ENCODE results near the gene IL1A.

The IL1A gene

GRCh38 chr2:112818094-112818902 lies 34.0 kb upstream of the IL1A start:
- H3K4me3 ChIP-seq (ENCODE audit: severe bottlenecking), result no peak overlapping the region
- H3K9me3 ChIP-seq (ENCODE audit: severe bottlenecking), result no peaks in the 10 kb centered on the region
- H3K27ac ChIP-seq (ENCODE audit: poor library complexity, severe bottlenecking), result peak overlapping the region; percentile 96
- no peak for DNase-seq (ENCODE audit: low spot score)
- no peaks in the 10 kb centered on the region for H3K27me3 ChIP-seq (ENCODE audit: insufficient read depth, poor library complexity, severe bottlenecking)
- no peak for TF ChIP-seq CTCF (IDR thresholded peaks at IDR 0.05; ENCODE audit: poor library complexity, severe bottlenecking)
- no peak for ATAC-seq (ENCODE audit: low read depth)
- H3K36me3 ChIP-seq (ENCODE audit: low read depth), result no peaks in the 10 kb centered on the region
- peaks cover 19% of the 10 kb centered on the region for H3K4me1 ChIP-seq (ENCODE audit: insufficient read depth, poor library complexity, severe bottlenecking)

- H3K27ac ChIP-seq (ENCODE audit: poor library complexity, severe bottlenecking), result peak overlapping the region; percentile 96
- TF ChIP-seq CTCF (IDR thresholded peaks at IDR 0.05; ENCODE audit: poor library complexity, severe bottlenecking), result no peak
- no peaks in the 10 kb centered on the region for H3K27me3 ChIP-seq (ENCODE audit: insufficient read depth, poor library complexity, severe bottlenecking)
- H3K36me3 ChIP-seq (ENCODE audit: low read depth), result no peaks in the 10 kb centered on the region
- no peak overlapping the region for H3K4me3 ChIP-seq (ENCODE audit: severe bottlenecking)
- DNase-seq (ENCODE audit: low spot score) (no peak), ATAC-seq (ENCODE audit: low read depth) (no peak)
- H3K4me1 ChIP-seq (ENCODE audit: insufficient read depth, poor library complexity, severe bottlenecking), result peaks cover 30% of the 10 kb centered on the region
- H3K9me3 ChIP-seq (ENCODE audit: severe bottlenecking), result no peaks in the 10 kb centered on the region
Observed at GRCh38 chr2:112817082-112817689, 32.9 kb upstream of the IL1A start.

GRCh38 chr2:112814278-112814677 lies 30.0 kb upstream of the IL1A start:
- Histone ChIP-seq H3K36me3 (ENCODE audit: low read depth) (no peaks in the 10 kb centered on the region), H3K27me3 (ENCODE audit: insufficient read depth, poor library complexity, severe bottlenecking) (no peaks in the 10 kb centered on the region), H3K4me1 (ENCODE audit: insufficient read depth, poor library complexity, severe bottlenecking) (peaks cover 39% of the 10 kb centered on the region), H3K4me3 (ENCODE audit: severe bottlenecking) (no peak overlapping the region), H3K9me3 (ENCODE audit: severe bottlenecking) (no peaks in the 10 kb centered on the region), H3K27ac (ENCODE audit: poor library complexity, severe bottlenecking) (peak overlapping the region; percentile 96)
- TF ChIP-seq CTCF (IDR thresholded peaks at IDR 0.05; ENCODE audit: poor library complexity, severe bottlenecking), result no peak
- peak; percentile 96 for ATAC-seq (ENCODE audit: low read depth)
- peak; percentile 87 for DNase-seq (ENCODE audit: low spot score)

- H3K4me3 ChIP-seq (ENCODE audit: severe bottlenecking), result no peak overlapping the region
- ATAC-seq (ENCODE audit: low read depth) (no peak), DNase-seq (ENCODE audit: low spot score) (no peak)
- peaks cover 39% of the 10 kb centered on the region for H3K4me1 ChIP-seq (ENCODE audit: insufficient read depth, poor library complexity, severe bottlenecking)
- no peaks in the 10 kb centered on the region for H3K9me3 ChIP-seq (ENCODE audit: severe bottlenecking)
- H3K36me3 ChIP-seq (ENCODE audit: low read depth), result no peaks in the 10 kb centered on the region
- H3K27me3 ChIP-seq (ENCODE audit: insufficient read depth, poor library complexity, severe bottlenecking), result no peaks in the 10 kb centered on the region
- TF ChIP-seq CTCF (IDR thresholded peaks at IDR 0.05; ENCODE audit: poor library complexity, severe bottlenecking), result no peak
- peak overlapping the region; percentile 96 for H3K27ac ChIP-seq (ENCODE audit: poor library complexity, severe bottlenecking)
Observed at GRCh38 chr2:112813280-112813966, 29.1 kb upstream of the IL1A start.

Data from RWPE2 (cell line).